HL-60 (cell line): ENCODE results near the gene SF3A2.

ENCODE experiments used
- CTCF ChIP-seq: IDR thresholded peaks from one replicate; pipeline ENCODE4 v1.5.1; 2011; ENCODE audit warnings: low read length, control low read depth, inconsistent platforms; ENCODE audit not compliant: insufficient read depth
- TF ChIP-seq, protein P1 (sequence below): IDR thresholded peaks from 2 replicates; pipeline ENCODE4 v1.6.1; 2012; ENCODE audit warnings: low read depth; ENCODE audit not compliant: insufficient replicate concordance

DNA sequence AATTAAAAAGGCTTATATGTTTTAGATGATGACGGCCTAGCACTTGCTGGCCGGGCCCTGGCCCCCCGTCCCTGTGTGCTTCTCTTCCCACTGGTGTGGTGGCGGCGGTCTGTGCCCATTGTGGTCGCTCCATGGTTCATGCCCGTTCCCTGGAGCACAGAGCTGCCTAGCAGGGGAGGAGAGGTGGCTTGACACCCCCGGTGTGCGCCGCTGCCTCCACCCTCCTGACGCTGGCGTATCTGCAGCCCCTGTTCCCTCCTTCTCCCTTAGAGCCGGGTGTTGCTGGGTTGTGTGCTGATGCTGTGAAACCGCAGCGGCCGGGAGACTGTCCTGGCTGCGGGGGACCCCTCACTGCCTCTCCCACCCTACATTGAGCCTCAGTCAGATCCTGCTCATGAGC is 43.8 kb upstream of the SF3A2 start:
- no peak for TF ChIP-seq CTCF
- TF ChIP-seq, protein P1, sequence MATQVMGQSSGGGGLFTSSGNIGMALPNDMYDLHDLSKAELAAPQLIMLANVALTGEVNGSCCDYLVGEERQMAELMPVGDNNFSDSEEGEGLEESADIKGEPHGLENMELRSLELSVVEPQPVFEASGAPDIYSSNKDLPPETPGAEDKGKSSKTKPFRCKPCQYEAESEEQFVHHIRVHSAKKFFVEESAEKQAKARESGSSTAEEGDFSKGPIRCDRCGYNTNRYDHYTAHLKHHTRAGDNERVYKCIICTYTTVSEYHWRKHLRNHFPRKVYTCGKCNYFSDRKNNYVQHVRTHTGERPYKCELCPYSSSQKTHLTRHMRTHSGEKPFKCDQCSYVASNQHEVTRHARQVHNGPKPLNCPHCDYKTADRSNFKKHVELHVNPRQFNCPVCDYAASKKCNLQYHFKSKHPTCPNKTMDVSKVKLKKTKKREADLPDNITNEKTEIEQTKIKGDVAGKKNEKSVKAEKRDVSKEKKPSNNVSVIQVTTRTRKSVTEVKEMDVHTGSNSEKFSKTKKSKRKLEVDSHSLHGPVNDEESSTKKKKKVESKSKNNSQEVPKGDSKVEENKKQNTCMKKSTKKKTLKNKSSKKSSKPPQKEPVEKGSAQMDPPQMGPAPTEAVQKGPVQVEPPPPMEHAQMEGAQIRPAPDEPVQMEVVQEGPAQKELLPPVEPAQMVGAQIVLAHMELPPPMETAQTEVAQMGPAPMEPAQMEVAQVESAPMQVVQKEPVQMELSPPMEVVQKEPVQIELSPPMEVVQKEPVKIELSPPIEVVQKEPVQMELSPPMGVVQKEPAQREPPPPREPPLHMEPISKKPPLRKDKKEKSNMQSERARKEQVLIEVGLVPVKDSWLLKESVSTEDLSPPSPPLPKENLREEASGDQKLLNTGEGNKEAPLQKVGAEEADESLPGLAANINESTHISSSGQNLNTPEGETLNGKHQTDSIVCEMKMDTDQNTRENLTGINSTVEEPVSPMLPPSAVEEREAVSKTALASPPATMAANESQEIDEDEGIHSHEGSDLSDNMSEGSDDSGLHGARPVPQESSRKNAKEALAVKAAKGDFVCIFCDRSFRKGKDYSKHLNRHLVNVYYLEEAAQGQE = no peak
